Activated naive CD4-positive, alpha-beta T cell treated with anti-CD3 and anti-CD28 coated beads, Interleukin-2, amount 50 U/mL, for 72 hours (primary cell): ENCODE results near the gene ZNF664. TPM values are rescaled to one million over a fixed set of nuclear protein-coding genes. Genes with fewer than 3 reads are reported as not detected.
A peak's percentile ranks its signal among the peaks of the same experiment; 100 is the strongest.

Experiments
- ATAC-seq, 2 donors: fragments of 150-1000 bp; cut with Tn5 transposase; 2 replicates each; pipeline ENCODE4 v1.10.0; 2021; ENCODE audit warnings: mild to moderate bottlenecking in 2 of 2, moderate library complexity in 2 of 2
- DNase-seq, 2 donors: peaks; one replicate each; pipeline ENCODE4 v3.0.0; 2021 to 2022; ENCODE audit warnings: low spot score in 2 of 2
- H3K27ac Mint-ChIP-seq, 2 donors: one replicate each; pipeline ENCODE4 v1.8.0; 2022; ENCODE audit warnings: mild to moderate bottlenecking in 2 of 2, mixed read lengths in 2 of 2
- H3K36me3 Mint-ChIP-seq, 2 donors: one replicate each; pipeline ENCODE4 v1.8.0; 2022; ENCODE audit warnings: mixed read lengths in 2 of 2
- H3K9me3 Mint-ChIP-seq, 2 donors: one replicate each; pipeline ENCODE4 v1.8.0; 2022; ENCODE audit warnings: mixed read lengths in 2 of 2
- total RNA-seq, 2 donors: library from RNA; stranded (reverse); gene quantifications; one replicate each; pipeline ENCODE4 v1.2.3, GENCODE V29; 2022

The ZNF664 gene
- total RNA-seq, 2 donors from 2014 or later = 30.5 to 51.1 TPM

DNA sequence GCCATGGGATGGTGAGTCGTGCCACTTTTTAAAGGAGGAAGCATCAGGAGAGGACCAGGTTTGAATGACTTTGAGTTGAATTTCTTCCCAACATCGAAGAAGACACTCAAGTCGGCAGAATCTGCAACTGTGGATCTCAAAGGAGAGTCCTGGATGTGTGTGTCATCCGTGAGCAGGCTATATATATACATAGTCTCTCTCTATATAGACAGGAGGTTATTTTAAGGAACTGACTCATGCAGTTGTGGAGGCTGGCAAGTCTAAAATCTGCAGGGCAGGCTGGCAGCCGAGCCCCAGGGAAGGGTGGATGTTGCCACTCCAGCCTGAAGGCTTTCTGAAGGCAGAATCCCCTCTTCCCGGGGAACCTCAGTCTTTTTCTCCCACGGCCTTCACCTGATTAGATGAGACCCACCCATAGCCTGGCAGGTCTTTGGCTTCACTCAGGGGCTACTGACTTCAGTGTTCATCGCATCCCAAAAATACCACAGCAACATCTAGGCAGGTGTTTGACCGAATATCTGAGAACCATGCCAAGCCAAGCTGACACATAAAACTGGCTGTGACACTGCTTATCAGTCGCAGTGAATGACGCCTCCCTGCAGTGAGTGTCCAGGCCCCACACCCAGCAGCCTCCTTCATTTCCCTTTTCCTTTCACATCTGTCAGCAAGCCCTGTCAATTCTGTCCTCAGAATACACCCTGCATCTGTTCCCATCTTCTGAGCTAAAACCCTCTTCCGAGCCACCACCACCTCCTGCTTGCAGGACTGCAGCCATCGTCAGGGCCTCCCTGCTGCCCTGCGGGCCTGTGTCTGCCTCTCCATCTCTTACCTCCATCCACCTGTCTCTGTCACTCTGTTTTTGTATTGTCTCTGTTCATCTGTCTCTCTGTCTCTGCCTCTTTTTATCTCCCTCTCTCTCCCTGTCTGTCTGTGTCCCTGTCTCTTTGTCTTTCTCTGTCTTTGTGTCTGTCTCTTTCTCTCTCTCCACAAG lies 54.0 kb downstream of the ZNF664 start:
- Mint-ChIP-seq H3K27ac (peak overlapping the region in 1 of 2 donors; percentile 7), H3K36me3 (no peaks in the 10 kb centered on the region), H3K9me3 (no peaks in the 10 kb centered on the region)
- no peak for DNase-seq
- no peak for ATAC-seq

DNA sequence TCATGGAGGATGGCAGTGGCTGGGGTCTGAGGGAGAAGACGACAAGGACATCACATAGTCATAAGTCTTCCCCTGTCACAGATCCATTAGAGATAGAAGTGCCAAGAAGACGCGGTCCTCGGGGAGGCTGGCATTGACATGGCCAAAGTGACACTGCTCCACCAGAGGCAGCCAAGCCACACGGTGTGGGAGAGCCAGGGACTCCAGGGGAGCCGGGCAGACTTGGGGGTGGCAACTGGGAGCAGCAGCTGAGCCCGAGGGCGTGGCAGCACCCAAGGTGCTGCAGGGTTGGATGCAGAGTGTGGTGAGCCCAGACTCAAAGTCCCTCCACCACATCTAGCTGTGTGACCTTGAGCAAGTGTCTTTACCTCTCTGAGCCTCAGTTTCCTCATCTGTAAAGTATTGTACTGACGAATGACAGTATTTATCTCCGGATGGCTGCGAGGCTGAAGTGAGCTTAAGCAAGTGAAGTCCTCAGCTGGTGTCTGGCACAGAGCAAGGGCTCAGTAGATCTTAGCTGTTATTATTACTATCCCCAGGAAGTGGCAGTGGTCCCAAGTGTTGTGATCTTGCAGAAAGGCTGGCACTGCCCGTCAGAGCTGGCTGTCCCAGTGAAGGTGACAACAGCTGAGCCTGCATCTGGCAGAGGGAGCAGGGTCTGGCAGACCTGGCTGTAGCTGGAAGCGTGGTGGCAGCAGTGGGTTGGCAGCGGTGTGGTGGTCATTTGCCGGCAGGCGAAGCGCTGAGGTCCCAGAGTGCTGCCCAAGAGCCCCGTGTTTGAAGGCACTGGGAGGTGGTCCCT lies 54.9 kb downstream of the ZNF664 start:
- no peaks in the 10 kb centered on the region for H3K36me3 Mint-ChIP-seq
- DNase-seq (no peak), ATAC-seq (no peak)
- peak overlapping the region in 1 of 2 donors; percentile 7 for H3K27ac Mint-ChIP-seq
- H3K9me3 Mint-ChIP-seq = no peaks in the 10 kb centered on the region

DNA sequence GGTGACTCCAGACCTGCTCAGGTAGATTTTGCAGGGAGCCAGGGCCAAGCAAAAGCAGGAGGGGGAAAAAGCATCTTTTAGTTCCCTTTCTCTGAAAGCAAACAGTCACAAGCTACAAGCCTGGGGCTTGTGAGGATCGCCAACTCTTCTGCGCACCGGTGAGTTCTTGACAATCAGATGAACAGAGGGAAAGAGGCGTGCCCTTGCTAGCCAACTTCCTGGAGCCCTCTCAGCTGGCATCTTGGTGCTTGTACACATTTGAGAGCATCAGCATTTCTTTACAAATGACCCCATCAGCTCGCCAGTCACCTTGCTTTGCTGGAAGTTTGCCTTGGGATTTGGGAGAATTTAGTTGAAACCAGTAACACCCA lies 55.5 kb downstream of the ZNF664 start:
- DNase-seq = no peak
- Mint-ChIP-seq H3K9me3 (no peaks in the 10 kb centered on the region), H3K36me3 (no peaks in the 10 kb centered on the region), H3K27ac (no peak overlapping the region)
- ATAC-seq = no peak

DNA sequence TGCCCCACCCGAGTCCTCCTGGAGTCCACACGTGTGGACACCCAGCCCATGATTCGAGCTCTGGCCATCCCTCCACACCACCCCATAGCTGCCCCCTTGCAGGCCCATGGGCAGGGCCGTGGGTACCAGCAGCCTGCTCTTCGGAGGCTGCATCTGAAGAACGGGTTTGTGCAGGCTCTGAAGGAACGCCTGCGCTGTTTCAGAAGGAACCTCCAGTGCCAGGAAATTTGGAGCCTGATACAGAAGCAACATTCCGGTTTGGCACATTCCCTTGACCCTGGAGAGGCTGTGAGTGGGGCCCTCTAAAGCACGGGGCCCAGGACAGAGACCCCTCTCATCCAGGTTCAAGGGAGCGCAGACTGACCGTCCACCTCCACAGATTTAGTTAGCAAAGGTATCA lies 57.0 kb downstream of the ZNF664 start:
- ATAC-seq = no peak
- Mint-ChIP-seq H3K27ac (no peak overlapping the region), H3K36me3 (no peaks in the 10 kb centered on the region), H3K9me3 (no peaks in the 10 kb centered on the region)
- DNase-seq = no peak

DNA sequence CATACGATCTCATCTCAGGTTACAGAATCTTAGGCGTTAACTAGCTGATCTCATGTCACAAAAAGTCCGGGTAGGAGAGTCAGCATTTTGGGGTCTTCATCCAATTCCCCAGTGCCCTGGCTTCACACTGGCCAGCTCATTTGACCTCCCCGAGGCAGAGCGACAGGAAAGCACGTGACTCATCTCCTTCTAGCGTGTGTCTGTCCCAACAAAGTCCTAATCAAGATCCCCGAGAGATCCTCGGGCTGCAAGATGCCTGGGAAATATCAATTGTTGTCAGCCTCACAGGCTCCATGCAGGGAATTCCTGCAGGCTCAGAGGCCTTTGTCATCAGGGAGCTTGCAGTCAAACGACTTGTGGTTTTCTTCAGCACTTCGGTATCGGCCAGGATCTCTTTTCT lies 57.5 kb downstream of the ZNF664 start:
- Mint-ChIP-seq H3K36me3 (no peaks in the 10 kb centered on the region), H3K27ac (no peak overlapping the region), H3K9me3 (no peaks in the 10 kb centered on the region)
- DNase-seq (no peak), ATAC-seq (no peak)

DNA sequence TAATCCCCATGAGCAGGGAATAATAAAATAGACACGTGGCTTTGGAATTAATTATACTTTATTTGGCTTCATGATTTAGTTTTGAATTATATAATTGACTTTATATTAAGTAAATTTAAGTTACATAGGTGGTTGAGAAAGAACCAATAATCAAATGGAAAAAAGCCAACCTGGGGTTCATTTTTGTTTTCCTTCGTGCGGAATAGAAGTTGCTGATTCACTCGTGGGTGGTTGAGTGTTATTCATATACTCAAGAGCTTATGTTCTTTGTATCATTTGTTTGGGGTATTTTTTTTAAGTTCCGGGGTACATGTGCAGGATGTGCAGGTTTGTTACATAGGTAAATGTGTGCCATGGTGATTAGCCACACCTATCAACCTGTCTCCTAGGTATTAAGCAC lies 58.0 kb downstream of the ZNF664 start:
- DNase-seq (no peak), ATAC-seq (no peak)
- no peaks in the 10 kb centered on the region for H3K36me3 Mint-ChIP-seq
- no peak overlapping the region for H3K27ac Mint-ChIP-seq
- no peaks in the 10 kb centered on the region for H3K9me3 Mint-ChIP-seq

DNA sequence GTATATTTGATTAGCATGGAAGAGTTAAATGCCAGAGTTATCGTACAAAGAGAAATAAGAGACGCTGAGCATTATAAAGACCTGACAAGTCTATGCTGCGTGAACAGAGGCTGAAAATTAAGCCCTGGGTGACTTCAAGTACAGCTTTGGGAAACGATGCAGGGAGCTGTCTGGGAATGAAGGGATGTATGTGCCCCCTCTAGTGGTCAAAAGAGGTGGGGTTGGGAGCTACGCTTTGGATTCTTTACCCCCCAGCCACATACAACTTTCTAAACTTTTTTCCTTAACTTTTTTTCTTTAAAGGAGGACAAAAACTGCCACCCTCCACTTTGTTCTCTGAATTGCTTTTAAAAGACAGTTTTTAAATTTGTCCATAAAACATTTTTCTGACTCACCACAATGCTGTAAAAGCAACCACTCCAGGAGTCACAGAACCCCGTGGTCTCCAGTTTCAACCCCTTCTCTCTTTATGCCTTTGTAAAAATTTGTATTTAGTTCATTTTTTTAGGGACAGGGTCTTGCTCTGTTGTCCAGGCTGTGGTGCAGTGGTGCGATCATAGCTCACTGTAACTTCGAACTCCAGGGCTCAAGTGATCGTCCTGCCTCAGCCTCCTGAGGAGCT lies 59.4 kb downstream of the ZNF664 start:
- DNase-seq (no peak), ATAC-seq (peak; percentile 52 to 61)
- Mint-ChIP-seq H3K27ac (no peak overlapping the region), H3K9me3 (no peaks in the 10 kb centered on the region), H3K36me3 (no peaks in the 10 kb centered on the region)

DNA sequence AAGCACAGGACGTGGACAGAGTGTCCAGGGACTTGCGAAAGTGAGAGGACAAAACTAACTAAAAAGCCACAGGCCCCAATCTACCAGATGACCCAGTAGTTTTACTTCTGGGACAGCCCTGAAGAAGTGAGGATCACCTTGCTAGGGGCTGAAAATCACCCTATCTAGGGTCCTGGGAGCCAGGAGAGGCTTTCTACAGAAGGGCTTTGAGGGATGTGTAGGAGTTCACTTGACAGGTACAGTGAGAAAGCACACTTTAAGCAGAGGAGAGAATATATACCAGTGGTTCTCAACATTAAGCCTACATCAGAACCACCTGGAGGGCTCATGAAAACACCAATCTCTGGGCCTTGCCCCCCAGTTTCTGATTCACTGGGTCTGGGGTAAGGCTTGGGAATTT lies 60.8 kb downstream of the ZNF664 start:
- no peaks in the 10 kb centered on the region for H3K9me3 Mint-ChIP-seq
- no peak for DNase-seq
- no peak overlapping the region for H3K27ac Mint-ChIP-seq
- no peak for ATAC-seq
- H3K36me3 Mint-ChIP-seq = no peaks in the 10 kb centered on the region

DNA sequence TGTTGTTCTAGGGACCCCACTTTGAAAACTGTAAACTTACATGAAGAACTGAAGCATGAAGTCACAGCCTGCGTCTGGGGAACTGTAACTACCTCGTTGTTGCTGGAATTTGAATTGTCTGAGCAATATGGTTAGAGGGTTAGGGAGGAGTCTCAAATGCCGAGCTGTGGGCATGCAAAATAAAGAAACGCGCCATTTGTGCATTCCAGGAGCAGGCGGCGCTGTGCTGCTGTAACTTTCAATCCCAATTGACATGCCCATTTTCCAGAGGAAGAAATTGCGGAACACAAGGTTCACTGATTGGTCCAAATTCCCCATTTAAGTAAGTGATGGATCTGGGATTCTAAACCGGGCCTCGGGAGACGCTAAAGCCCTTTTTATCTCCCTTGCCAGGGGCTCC lies 61.3 kb downstream of the ZNF664 start:
- Mint-ChIP-seq H3K27ac (no peak overlapping the region), H3K9me3 (no peaks in the 10 kb centered on the region), H3K36me3 (no peaks in the 10 kb centered on the region)
- no peak for DNase-seq
- ATAC-seq = no peak

DNA sequence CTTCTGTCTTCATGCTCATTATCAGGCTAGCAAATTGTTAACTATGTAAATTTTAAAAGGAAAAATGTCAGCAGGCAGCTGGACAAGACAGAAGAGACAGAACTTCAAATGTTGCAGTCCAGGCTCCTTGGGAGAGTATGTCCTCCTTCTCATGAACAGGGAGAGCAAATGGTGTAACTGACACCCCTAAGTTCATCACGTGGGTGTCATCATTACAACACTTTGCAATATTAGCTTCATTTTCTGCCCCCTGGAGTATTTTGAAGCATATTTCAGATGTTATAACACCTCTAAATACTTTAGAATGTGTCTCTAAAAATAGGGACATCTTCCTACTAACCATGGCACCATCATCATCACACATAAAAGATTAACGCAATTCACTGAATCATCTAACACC lies 62.1 kb downstream of the ZNF664 start:
- no peak for ATAC-seq
- H3K9me3 Mint-ChIP-seq = no peaks in the 10 kb centered on the region
- no peak for DNase-seq
- H3K36me3 Mint-ChIP-seq = no peaks in the 10 kb centered on the region
- H3K27ac Mint-ChIP-seq = no peak overlapping the region

DNA sequence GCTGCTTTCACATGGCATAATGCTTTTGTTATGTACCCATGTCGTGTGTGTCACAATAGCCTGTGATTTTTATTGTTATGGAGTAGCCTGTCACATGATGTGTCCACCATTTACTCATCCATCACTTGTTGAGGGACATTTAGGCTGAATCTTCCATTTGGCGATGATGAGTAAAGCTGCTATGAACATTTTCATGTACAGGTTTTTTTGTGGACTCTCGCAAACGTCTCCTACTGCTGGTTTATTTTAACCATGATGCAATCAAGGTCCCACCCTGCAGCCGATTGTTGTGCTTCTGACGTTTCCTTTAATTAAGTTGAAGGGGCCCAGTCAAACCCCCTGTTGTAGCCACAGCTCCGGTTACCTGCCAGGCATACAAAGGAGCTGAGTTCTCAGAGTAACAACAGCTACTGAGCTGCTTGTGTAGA lies 63.2 kb downstream of the ZNF664 start:
- no peak overlapping the region for H3K27ac Mint-ChIP-seq
- no peaks in the 10 kb centered on the region for H3K9me3 Mint-ChIP-seq
- DNase-seq (no peak), ATAC-seq (peak in 1 of 2 donors; percentile 13)
- H3K36me3 Mint-ChIP-seq = no peaks in the 10 kb centered on the region

DNA sequence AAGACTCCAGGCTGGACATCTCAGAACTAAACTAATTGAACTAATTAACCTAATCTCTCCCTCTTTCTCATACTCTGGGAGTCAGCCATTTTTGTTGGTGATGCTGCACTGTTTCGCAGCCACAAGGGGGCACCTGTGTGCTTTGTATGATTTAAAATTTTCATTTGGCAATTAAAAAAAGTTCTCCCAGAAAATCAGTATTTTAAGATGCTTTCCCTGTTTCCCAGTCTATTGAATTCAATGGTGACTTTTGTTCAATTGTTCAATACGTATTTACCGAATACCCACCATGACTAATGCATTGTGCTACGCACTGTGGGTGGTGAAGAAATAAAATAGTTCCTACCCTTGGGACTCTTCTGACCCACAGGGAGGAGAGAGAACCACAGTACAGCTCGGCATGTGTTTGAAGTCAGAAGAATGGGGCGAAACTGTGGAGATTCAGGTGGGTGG lies 63.7 kb downstream of the ZNF664 start:
- DNase-seq = peak in 1 of 2 donors; percentile 34
- H3K27ac Mint-ChIP-seq = no peak overlapping the region
- no peaks in the 10 kb centered on the region for H3K36me3 Mint-ChIP-seq
- H3K9me3 Mint-ChIP-seq = no peaks in the 10 kb centered on the region
- peak; percentile 44 to 52 for ATAC-seq

DNA sequence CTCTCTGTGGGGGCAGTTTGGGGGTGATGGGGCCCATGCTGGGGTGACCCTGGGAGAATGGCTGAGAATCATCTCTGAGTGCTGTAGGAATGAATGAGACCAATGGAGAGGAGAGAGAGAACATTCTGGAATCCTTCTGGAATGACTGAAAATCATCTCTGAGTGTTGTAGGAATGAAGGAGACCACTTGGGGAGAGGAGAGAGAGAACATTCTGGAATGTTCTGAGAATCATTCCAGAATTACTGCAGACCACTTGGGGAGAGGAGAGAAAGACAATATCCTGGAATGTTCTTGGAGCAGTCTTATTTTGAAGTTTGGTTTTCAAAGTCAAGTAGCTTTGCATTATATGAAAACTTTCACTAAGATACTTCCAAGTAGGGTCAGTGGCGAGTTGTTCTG lies 64.3 kb downstream of the ZNF664 start:
- DNase-seq = no peak
- Mint-ChIP-seq H3K9me3 (no peaks in the 10 kb centered on the region), H3K27ac (no peak overlapping the region), H3K36me3 (no peaks in the 10 kb centered on the region)
- no peak for ATAC-seq

DNA sequence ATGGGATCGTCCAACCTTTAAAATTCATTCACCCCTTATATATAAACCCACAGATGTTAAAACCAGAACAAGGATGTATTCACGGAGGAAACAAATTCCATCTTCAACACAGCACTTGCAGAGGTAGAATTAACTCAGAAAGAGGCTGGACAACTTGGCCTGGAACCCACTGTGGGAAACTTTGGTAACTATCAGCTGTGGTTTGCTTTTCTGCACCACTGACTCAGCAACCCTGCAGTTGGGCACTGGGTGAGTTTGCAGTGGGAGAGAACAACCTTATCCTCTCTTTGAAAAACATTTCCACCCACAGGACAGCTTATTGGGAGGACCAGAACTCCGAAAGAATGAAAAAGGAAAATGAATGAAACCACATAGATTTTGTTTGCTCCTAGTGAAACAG lies 66.3 kb downstream of the ZNF664 start:
- no peak for ATAC-seq
- no peaks in the 10 kb centered on the region for H3K9me3 Mint-ChIP-seq
- no peak overlapping the region for H3K27ac Mint-ChIP-seq
- DNase-seq = no peak
- no peaks in the 10 kb centered on the region for H3K36me3 Mint-ChIP-seq

DNA sequence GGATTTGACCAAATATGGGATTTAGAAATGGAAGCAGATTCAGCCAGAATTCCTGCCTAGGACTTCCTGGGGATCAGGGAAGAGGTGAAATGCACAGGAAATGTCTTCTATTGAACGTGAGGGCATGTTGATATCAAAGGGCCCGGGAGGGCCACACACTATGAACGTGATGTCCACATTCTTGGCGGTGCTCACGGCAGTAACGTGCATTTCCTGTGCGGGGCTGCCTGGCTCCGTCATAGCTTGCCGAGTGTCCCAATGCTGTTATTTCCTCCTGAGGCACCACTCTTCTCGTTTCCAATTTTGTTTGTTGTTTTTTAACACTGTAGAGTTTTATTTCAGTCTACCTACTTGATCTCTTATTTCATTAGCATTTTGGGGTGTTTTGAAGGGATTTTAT lies 67.3 kb downstream of the ZNF664 start:
- Mint-ChIP-seq H3K36me3 (no peaks in the 10 kb centered on the region), H3K27ac (no peak overlapping the region), H3K9me3 (no peaks in the 10 kb centered on the region)
- DNase-seq = no peak
- ATAC-seq = no peak

DNA sequence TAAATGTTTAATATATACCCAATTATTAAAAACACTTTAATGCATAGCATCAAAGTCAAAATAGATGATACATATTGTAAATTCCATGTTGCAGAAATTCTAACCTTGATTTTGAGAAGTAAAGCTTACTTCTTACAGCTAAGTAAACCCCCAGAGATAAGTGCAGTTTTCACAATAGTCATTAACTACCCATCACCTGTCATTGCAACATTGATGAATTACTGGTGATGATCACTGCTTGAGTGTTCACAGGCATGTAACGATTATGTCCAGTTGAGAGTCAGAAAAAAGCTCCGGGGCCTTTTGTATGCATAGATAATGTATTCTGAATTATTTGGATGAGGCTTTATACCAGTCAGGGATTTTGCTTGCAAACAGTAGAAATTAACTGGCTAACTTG lies 67.7 kb downstream of the ZNF664 start:
- H3K9me3 Mint-ChIP-seq = no peaks in the 10 kb centered on the region
- no peak overlapping the region for H3K27ac Mint-ChIP-seq
- DNase-seq (no peak), ATAC-seq (no peak)
- H3K36me3 Mint-ChIP-seq = no peaks in the 10 kb centered on the region

DNA sequence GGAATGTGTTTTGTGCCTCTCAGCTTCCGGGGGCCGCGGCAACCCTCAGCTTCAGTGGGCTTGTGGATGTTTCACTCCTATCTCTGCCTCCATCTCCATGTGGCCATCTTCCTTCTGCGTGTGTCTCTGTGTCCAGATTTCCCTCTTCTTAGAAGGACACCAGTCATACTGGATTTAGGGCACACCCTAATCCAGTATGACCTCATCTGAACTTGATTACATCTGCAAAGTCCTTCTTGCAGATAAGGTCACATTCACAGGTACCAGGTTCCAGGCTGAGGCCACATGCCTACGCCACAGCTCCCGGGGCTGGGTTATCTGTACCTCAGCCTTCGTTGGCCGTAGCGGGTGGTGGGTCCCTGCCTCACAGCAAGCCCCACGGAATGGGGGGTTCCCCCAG lies 68.9 kb downstream of the ZNF664 start:
- no peak for DNase-seq
- no peak for ATAC-seq
- H3K27ac Mint-ChIP-seq = no peak overlapping the region
- H3K9me3 Mint-ChIP-seq = peaks cover 9 to 10% of the 10 kb centered on the region in 2 donors
- peaks cover 9 to 11% of the 10 kb centered on the region in 2 donors for H3K36me3 Mint-ChIP-seq
